ENCODE measurements around the gene PARP15. TPM values are rescaled to one million over a fixed set of nuclear protein-coding genes. Genes with fewer than 3 reads are reported as not detected.

PARP15 gene
- total RNA-seq, 2 experiments from 2014 or later = 0.70 to 3.4 TPM

DNA sequence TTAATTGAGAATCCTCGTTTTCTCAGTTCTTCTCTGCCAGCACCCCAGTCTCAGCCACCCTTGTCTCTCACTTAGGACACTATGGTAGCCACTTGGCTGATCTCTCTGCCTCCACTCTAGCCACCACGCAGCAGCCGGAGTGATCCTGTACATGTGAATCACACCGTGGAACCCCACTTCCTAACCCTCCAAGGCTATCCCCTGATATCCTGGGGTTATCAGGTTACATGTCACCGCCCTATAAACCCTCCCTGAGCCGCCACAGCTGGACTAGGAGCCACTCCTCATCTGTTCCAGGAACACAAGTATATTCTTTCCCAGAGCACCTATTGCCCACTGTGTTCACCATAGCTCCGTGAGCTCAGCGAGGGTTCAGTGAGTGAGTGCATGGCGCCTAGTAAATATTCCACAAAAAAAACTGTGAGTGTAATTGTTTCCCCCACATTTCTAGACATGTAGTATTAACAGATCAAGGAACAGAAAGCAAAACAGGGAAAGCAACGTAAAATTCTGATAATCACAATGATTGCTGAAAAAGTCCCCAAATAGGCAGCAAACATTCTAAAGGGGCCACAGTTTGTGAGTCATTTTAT lies 102.5 kb downstream of the PARP15 start:
- no TSS peak for BruUV-seq (replicated peaks)
- POLR2A ChIA-PET = interaction anchor here (0.6 to 2.8 kb wide), 10 partner anchors 7 to 1135 kb away, joined by 3 to 7 read pairs (median 3); partner anchors contain the start of genes FAM162A and PARP15
- peak overlapping the region; percentile 76 for H3K4me3 ChIP-seq (ENCODE audit: low read depth, low read length, poor library complexity, severe bottlenecking)

DNA sequence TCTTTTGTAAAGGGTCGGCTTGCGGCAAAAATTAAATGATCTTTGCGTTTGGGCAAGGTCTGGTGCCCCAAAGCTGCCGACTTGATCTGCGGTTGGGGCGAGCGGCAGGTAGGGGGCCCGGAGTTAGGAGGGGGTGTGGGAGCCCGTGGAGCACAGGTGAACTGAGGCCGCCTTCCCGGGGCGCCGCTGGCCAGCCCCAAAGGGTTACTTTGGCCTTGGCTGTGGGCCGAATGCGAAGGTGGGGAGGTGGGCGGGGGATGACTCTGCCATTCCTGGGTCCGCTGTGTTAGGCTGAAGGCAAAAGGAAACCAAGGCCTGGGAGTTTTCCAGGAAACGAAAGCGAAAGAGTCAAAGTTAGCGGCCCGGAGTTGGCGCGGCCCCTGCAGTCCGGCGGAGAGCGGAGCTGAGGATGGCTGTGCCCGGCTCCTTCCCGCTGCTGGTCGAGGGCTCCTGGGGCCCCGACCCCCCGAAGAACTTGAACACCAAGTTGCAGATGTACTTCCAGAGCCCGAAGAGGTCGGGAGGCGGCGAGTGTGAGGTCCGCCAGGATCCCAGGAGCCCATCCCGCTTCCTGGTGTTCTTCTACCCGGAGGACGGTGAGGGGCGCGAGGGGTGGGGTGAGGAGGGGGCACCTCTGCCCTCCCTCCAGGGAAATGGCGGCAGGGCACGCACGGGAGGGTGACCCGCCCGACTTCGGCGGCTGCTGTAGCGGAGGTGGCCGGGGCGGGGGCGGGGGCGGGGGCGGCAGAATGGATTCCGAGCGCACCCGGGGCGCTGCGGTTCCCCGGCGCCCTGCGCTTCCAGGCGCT lies 103.2 kb downstream of the PARP15 start, which contains the start of gene PARP14:
PARP14 (plus strand) TSS at position 365 of the 809 bp plus-strand sequence; CDS start at position 410, 45 bp downstream.
- H3K36me3 ChIP-seq (ENCODE audit: insufficient read depth, low read length) = no peaks in the 10 kb centered on the region
- no TSS peak for BruUV-seq (replicated peaks)
- POLR2A ChIA-PET = interaction anchor here (1.1 to 2.8 kb wide), 2 partner anchors 296 to 1136 kb away, joined by 3 to 7 read pairs; partner anchors contain the start of gene FAM162A

More for the DNA sequence above, 102.5 kb downstream of the PARP15 start:
- Histone ChIP-seq H3K9me3 (ENCODE audit: low read length) (0 out of 2 replicates have a peak, but pooled peaks cover 2% of the 10 kb centered on the region), H2AFZ (ENCODE audit: low read length) (peak overlapping the region; percentile 61), H3K4me1 (ENCODE audit: insufficient read depth, low read length, poor library complexity, severe bottlenecking) (peaks cover 33% of the 10 kb centered on the region), H3K9me2 (ENCODE audit: insufficient read depth, low read length) (no peaks in the 10 kb centered on the region), H3K36me3 (ENCODE audit: insufficient read depth, low read length) (no peaks in the 10 kb centered on the region), H3K4me2 (ENCODE audit: low read length) (peak overlapping the region; percentile 87), H3K79me2 (ENCODE audit: insufficient read depth, low read depth, low read length) (no peaks in the 10 kb centered on the region), H4K20me1 (ENCODE audit: insufficient read depth, low read length) (no peaks in the 10 kb centered on the region), H3K27ac (ENCODE audit: low read depth, low read length, poor library complexity, severe bottlenecking) (no peak overlapping the region)
- intact Hi-C loops (cut with micrococcal nuclease; ENCODE audit: unreplicated experiment) = loop anchor here (1.0 kb wide), 3 partner anchors 120 to 287 kb away; no protein-coding TSS in a partner anchor
- DNase-seq (ENCODE audit: low spot score) = peak; percentile 21
- CTCF ChIA-PET (ENCODE audit: unreplicated experiment) = interaction anchor here (0.6 to 1.5 kb wide), 5 partner anchors 17 to 1834 kb away, joined by 3 to 4 read pairs (median 3); no protein-coding TSS in a partner anchor
- TF ChIP-seq, protein P1, sequence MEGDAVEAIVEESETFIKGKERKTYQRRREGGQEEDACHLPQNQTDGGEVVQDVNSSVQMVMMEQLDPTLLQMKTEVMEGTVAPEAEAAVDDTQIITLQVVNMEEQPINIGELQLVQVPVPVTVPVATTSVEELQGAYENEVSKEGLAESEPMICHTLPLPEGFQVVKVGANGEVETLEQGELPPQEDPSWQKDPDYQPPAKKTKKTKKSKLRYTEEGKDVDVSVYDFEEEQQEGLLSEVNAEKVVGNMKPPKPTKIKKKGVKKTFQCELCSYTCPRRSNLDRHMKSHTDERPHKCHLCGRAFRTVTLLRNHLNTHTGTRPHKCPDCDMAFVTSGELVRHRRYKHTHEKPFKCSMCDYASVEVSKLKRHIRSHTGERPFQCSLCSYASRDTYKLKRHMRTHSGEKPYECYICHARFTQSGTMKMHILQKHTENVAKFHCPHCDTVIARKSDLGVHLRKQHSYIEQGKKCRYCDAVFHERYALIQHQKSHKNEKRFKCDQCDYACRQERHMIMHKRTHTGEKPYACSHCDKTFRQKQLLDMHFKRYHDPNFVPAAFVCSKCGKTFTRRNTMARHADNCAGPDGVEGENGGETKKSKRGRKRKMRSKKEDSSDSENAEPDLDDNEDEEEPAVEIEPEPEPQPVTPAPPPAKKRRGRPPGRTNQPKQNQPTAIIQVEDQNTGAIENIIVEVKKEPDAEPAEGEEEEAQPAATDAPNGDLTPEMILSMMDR (conservative IDR thresholded peaks at IDR 0.05; ENCODE audit: low read length) = 0 out of 2 replicates have a peak, but pooled peaks have one; percentile 9
- no peak for TF ChIP-seq EZH2phosphoT487 (IDR thresholded peaks at IDR 0.05; ENCODE audit: borderline replicate concordance, low read depth, low read length)

More for the DNA sequence above, 103.2 kb downstream of the PARP15 start, which contains the start of gene PARP14:
- no peaks in the 10 kb centered on the region for H3K9me3 ChIP-seq (ENCODE audit: low read length)
- H2AFZ ChIP-seq (ENCODE audit: low read length) = peak within 1 kb of the TSS; percentile 61
- H4K20me1 ChIP-seq (ENCODE audit: insufficient read depth, low read length) = no peaks in the 10 kb centered on the region
- no peak within 1 kb of the TSS for H3K27ac ChIP-seq (ENCODE audit: low read depth, low read length, poor library complexity, severe bottlenecking)
- DNase-seq (ENCODE audit: low spot score) = peak; percentile 65
- H3K4me1 ChIP-seq (ENCODE audit: insufficient read depth, low read length, poor library complexity, severe bottlenecking) = peaks cover 33% of the 10 kb centered on the region
- peak within 1 kb of the TSS; percentile 87 for H3K4me2 ChIP-seq (ENCODE audit: low read length)
- no peaks in the 10 kb centered on the region for H3K79me2 ChIP-seq (ENCODE audit: insufficient read depth, low read depth, low read length)
- CTCF ChIA-PET (ENCODE audit: unreplicated experiment) = interaction anchor here (1.5 kb wide), 1 partner anchor 17 kb away, joined by 3 read pairs; no protein-coding TSS in a partner anchor
- TF ChIP-seq, protein P1 (conservative IDR thresholded peaks at IDR 0.05; ENCODE audit: low read length) = 0 out of 2 replicates have a peak, but pooled peaks have one; percentile 2
- TF ChIP-seq EZH2phosphoT487 (IDR thresholded peaks at IDR 0.05; ENCODE audit: borderline replicate concordance, low read depth, low read length) = no peak
- H3K9me2 ChIP-seq (ENCODE audit: insufficient read depth, low read length) = no peaks in the 10 kb centered on the region
- intact Hi-C loops (cut with micrococcal nuclease; ENCODE audit: unreplicated experiment) = no loop called here
- H3K4me3 ChIP-seq (ENCODE audit: low read depth, low read length, poor library complexity, severe bottlenecking) = peak within 1 kb of the TSS; percentile 76
